ENCODE measurements around the gene NPAT.

NPAT gene

GRCh38 chr11:108210441-108210840, 12.0 kb downstream of the NPAT start:
- DNase-seq (ENCODE audit: low read depth, low spot score) = no peak
- TF ChIP-seq, protein P1, sequence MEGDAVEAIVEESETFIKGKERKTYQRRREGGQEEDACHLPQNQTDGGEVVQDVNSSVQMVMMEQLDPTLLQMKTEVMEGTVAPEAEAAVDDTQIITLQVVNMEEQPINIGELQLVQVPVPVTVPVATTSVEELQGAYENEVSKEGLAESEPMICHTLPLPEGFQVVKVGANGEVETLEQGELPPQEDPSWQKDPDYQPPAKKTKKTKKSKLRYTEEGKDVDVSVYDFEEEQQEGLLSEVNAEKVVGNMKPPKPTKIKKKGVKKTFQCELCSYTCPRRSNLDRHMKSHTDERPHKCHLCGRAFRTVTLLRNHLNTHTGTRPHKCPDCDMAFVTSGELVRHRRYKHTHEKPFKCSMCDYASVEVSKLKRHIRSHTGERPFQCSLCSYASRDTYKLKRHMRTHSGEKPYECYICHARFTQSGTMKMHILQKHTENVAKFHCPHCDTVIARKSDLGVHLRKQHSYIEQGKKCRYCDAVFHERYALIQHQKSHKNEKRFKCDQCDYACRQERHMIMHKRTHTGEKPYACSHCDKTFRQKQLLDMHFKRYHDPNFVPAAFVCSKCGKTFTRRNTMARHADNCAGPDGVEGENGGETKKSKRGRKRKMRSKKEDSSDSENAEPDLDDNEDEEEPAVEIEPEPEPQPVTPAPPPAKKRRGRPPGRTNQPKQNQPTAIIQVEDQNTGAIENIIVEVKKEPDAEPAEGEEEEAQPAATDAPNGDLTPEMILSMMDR (IDR thresholded peaks at IDR 0.05; ENCODE audit: low read depth, low read length) = no peak
- no peak overlapping the region for H3K4me3 ChIP-seq (ENCODE audit: low read depth, low read length)
- in situ Hi-C loops (cut with HindIII; ENCODE audit: low sequenced_read_pairs) = no loop called here

- DNase-seq (ENCODE audit: low read depth, low spot score) = no peak
Observed at GRCh38 chr11:108207683-108208060, 14.8 kb downstream of the NPAT start.

DNA sequence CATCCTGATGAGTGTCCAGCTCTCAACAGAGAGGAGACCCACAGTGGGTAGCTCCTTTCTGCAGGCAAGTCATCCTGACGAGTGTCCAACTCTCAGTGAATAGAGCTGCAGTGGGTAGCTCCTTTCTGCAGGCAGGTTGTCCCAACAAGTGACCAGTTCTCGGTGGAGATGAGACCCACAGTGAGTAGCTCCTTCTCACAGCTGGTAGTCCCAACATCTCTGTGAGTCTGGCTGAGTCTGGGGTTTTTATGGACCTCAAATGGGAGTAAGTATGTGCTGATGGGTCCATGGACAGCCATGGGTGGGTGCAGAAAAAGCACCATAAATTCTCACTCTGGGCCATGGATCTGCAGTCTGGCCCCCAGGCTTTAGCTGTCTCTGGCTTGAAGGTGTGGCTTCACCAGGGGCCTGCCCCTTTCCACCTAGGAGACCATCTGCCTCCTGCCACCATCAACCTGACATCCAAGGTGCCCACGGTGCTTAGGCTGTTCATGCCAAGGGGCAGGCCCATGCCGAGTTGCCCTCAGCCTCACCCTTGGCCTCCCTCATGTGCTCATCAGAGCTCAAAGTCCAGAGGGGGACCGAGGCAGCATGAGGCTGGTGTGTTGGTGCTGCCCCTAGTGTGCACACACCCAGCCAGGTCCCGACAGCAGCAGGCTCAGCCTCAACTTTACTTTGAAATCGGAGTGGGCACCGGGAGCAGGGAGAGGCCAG, 15.3 kb downstream of the NPAT start:
- H3K4me3 ChIP-seq (ENCODE audit: low read depth, low read length) = no peak overlapping the region
- TF ChIP-seq, protein P1 (IDR thresholded peaks at IDR 0.05; ENCODE audit: low read depth, low read length) = no peak
- no peak for DNase-seq (ENCODE audit: low read depth, low spot score)
- in situ Hi-C loops (cut with HindIII; ENCODE audit: low sequenced_read_pairs) = no loop called here

More at GRCh38 chr11:108207683-108208060, 14.8 kb downstream of the NPAT start:
- TF ChIP-seq, protein P1 (IDR thresholded peaks at IDR 0.05; ENCODE audit: low read depth, low read length) = no peak
- in situ Hi-C loops (cut with HindIII; ENCODE audit: low sequenced_read_pairs) = no loop called here
- no peak overlapping the region for H3K4me3 ChIP-seq (ENCODE audit: low read depth, low read length)

GRCh38 chr11:108206171-108206570, 16.3 kb downstream of the NPAT start:
- in situ Hi-C loops (cut with HindIII; ENCODE audit: low sequenced_read_pairs) = no loop called here
- TF ChIP-seq, protein P1 (IDR thresholded peaks at IDR 0.05; ENCODE audit: low read depth, low read length) = no peak

DNA sequence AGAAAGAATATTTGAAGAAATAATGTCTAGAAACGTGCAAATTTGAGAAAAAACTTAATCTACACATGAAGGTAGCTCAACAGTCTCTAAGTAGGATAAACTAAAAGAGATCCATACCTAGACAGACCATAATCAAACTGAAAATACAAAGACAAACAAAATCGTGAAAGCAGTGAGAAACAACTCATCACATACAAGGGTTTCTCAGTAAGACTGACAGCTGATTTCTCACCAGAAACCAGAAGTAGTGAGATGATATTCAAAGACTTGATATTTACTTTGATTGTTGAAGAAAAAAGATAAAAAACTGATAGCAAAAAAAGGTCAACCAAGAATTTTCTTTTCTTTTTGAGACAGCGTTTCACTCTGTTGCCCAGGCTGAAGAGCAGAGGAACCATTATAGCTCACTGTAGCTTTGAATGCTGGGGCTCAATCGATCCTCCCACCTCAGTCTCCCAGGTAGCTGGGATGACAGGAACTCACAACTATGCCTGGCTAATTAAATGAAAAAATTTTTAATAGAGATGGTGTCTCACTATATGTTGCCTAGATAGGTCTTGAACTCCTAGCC, 17.4 kb downstream of the NPAT start:
- TF ChIP-seq, protein P1 (IDR thresholded peaks at IDR 0.05; ENCODE audit: low read depth, low read length) = no peak
- H3K4me3 ChIP-seq (ENCODE audit: low read depth, low read length) = no peak overlapping the region
- DNase-seq (ENCODE audit: low read depth, low spot score) = no peak
- in situ Hi-C loops (cut with HindIII; ENCODE audit: low sequenced_read_pairs) = no loop called here

More at GRCh38 chr11:108206171-108206570, 16.3 kb downstream of the NPAT start:
- no peak for DNase-seq (ENCODE audit: low read depth, low spot score)
- no peak overlapping the region for H3K4me3 ChIP-seq (ENCODE audit: low read depth, low read length)

DNA sequence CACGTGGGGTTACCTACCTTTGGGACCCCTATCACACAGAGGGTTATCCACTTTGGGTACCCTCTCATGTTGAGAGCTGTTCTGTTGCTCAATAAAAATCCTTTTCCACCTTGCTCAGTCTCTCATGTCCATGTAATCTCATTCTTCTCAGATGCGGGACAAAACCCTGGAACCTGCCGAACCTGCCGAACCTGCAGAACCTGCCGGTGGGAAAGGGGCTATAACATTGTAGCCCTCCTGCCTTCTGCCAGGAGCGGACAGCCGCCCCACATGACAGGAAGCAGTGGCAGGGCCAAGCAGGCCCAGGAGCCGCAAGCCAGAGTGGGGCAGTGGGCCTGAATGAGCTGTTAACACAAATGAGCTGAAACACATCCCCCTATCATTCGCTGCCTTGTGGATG, 18.1 kb downstream of the NPAT start:
- H3K4me3 ChIP-seq (ENCODE audit: low read depth, low read length) = no peak overlapping the region
- no peak for DNase-seq (ENCODE audit: low read depth, low spot score)
- TF ChIP-seq, protein P1 (IDR thresholded peaks at IDR 0.05; ENCODE audit: low read depth, low read length) = no peak
- in situ Hi-C loops (cut with HindIII; ENCODE audit: low sequenced_read_pairs) = no loop called here

All from astrocyte of the spinal cord (primary cell).